ENCODE data around the gene GOLGA6L2.
"Not testable (repeated sequence)": the region's sequence is repeated elsewhere in the genome, so short reads cannot be mapped to it uniquely, and the experiment has no call there.

The GOLGA6L2 gene

DNA sequence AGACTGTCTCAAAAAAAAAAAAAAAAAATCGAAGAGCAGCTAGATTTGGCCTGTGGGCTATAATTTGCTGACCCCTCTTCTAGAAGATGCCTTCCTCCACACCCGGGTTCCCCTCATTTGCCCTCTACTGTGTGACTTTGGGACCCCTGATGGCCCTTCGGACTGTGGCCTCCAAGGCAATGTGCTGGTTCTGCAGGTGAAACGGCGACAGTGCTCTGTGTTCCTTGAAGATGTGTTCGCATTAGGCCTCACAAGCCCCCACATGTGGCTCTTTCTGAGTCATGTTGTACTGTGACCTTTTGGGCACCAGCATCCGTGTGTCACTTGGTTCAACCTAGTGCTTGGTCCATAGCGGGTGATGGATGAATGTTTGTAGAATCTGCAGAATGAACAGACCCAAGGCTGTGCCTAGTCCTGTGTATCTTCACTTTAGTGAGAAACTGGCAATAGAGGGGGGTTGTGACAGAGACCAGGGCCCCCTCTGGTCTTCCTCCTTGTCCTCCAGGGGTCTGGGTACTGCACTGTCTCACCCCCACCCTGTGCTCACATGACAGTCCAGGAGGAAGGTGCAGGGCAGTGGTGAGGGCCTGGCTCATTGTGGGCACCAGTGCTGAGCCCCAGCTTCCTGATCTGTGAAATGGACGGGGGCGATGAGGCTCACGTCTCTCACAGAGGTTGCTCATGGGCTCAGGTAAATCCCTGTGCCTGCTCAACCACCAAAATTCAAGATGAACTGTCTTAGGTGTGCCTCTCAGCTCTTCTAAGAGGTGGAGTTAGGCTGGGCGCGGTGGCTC is 22.7 kb downstream of the GOLGA6L2 start:
- no peak for DNase-seq

DNA sequence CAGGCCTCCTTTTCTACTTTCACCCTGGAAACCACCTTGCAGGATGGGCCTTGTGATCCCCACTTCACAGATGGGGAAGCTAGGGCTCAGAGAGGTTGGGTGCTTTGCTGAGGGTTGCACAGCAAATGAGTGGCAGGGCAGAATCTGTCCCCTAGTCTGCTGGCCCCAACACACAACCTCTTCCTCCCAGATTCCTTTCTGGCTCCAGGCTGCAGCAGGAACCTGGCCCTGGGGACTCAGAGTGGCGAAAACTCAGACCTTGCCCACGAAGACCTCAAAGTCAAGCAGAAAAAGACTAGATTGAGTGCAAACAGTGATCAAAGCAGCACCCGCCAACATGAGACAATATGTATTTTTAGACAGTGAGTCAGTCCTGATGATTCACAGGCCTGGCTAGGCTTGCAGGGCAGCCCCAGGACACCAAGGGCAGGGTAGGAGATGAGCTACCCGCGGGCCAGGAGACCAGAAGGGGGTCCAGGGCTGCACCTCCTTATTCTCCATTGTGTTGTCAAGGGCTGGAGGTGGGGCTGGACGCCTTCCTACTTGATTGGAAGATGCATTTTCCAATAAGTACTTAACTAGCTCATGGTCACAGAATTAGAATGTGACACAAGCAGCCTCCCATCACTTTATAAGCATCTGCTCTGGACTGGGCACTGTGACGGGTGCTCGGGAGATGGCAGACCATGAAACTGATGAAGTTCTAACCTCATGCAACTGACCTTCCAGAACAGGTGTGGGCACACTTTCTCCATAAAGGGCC is 23.9 kb downstream of the GOLGA6L2 start:
- DNase-seq = no peak

DNA sequence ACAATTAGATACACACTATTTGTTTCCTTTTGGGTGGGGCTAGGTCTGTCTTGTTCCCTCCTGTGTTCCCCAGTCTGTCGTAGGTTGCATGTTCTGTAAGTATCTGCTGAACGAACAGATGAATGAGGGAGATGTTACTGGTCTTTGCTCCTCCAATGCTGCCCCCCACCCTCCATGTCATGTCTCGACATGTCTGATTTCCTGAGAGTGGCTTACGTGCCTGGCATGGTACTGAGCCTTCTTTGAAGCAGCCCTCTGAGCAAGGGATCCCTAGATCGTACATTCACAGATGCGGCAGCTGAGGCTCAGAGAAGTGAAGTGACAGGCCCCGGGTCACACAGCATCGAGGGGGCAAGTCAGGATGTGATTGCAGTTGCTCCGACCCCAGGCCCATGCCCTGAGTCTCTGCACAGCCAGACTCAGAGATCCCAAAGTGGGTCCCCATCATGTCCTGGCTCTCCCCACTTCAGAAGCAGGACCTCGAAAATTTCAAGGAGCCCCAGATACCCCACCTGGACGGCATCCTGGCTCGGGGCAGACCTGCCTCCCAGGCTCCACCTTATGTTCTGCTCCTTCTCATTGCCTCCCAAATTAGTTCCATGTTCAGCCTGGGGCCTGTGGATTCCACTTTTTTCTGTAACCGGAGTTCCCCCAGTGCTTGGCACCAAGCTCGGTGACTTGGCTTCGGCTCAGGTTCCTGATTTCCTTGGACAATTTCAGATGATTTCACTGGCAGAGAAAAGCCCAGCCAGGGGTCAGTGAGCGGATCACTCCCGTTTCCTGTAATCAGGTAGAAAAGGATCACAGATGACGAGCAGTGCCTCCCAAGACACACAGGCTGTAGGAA is 24.7 kb downstream of the GOLGA6L2 start:
- DNase-seq = no peak

DNA sequence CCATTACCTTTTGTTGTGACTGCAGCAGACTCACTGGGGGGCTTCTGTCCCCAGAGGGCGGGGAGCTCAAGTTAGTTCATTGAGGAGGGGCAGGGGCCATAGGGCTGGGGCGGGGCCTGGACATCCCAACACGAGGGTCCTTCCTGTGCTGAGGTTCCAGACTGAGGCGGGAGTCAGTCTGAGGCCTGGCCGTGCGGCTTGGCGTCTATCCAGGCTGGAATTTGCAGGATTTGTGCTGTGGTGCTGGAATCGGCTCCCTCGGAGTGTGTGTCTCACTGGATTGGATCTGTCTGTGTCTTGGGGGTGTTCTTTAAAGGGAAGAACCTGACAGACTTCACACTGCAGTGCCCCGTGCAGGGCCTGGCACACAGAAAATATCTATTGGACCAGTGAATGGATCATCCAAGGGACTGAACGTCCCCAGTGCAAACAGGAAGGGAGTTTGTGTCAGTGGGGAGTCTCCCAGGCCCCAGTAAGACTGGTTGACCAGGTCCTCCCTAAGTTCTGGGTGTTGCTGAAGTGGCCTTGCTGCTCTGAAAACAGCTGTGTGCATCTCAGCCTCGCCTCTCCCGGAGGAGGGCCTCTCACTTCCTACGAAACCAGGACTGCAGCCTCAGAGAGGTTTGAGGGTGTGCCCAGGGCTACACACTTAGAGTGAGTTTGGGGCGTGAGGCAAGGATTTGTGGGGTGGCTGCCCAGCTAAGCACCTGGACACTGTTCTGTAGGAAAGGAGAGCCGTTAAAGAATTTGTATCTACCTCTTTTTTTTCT is 26.1 kb downstream of the GOLGA6L2 start:
- no peak for DNase-seq

DNA sequence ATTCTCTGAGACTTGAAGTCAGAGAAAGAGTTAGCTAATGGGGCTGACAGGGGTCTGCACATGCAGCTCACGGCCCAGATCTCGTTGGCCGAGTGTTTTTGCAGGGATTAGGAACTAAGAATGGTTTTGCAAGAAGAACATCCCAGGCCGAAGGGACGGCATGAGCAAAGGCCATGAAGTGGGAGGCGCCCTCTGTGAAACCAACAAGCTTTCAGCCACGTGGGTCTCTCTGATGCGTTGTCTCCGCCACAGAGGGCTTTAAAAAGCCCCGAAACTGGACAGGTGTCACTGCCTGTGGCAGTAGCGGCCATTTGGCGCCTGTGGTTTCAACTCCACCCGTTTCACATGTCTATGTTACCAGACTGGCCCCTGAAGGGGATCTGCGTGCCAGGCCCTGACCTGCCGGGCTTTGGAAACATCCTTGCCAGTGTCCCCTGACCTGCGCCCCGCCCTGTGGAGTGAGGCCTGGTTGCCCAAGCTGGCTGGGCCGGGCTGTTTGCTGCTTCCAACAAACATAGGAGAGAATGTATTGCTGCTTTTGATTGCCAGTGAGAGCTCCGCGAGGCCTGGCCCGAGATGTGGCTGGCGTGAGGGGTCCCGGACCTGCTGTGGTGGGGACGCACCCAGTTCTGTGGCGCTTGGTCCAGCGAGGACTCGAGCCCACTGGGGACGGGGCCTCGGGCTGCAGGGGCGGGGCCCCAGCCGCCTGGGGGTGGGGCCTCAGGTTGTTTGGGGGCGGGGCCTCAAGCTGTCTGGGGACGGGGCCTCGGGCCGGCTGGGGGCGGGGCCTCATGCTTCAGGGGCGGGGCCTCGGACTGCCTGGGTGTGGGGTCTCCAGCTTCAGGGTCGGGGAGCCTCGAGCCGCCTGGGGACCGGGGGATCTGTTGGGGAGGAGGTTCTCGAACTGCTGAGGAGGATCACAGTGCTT is 30.4 kb downstream of the GOLGA6L2 start:
- no peak for DNase-seq

DNA sequence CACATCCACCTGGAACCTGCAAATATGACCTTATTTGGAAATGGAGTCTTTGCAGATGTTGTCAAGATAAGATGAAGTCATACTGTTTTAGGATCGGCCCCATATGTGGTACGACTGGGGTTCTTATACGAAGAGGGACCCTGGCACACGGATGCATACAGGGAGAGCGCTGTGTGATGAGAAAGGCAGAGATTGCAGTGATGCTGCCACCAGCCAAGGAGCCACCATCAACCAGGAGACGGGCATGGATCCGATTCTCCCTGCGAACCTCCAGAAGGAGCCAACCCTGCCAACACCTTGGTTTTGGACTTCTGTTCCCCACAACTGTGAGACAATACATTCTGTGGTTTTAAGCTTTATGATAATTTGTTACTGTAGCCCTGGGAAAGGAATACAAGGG is 31.2 kb downstream of the GOLGA6L2 start:
- not testable (repeated sequence) for DNase-seq

DNA sequence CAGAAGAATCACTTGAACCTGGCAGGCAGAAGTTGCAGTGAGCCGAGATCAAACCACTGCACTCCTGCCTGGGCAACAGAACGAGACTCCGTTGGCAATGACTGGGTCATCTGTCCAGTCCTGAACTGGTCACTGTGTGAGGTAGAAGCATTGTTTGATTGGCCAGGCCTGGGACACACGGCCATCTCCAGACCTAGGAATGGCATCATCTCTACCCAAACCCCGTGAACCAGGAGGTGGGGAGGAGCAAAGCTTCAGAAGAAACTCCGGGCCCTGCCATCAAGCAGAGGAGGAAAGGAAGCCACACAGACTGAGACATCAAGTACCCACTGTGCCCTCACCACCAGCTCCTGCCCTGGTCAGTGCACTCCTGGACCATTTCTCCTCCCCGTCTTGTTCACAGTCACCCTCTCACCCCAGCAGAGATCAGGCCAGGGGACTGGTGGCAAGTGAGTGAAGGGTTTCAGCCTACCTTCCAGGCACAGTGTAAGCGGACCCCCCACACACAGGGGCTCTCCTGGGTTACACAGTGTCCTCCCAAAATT is 31.6 kb downstream of the GOLGA6L2 start:
- DNase-seq = no peak

DNA sequence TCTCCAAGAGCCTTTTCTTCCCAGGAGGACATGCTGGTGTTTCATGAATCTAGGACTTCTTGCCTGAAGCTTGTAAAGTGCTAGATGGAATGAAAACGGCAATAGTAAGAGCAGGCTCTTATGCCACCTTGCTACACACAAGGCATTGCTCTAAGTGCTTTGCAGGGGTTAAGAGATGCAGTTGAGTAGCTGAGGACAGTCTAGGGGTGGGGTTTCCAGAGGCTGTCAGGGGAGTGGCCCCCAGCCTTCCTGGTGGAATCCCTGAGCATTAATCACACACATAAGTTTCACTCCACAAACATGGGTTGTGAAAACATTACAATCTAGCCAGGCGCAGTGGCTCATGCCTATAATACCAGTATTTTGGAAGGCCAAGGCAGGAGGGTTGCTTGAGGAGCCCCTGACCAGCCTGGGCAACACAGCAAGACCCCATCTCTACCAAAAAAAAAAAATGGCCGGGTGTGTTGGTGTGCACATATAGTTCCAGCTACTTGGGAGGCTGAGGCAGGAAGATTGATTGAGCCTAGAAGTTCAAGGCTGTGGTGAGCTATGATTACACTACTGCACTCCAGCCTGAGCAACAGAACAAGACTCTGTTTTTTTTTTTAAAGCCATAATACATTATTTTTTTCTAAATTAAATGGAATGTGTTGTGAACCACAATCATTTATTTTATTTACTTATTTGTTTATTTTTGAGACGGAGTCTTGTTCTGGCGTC is 34.0 kb downstream of the GOLGA6L2 start:
- DNase-seq = not testable (repeated sequence)

DNA sequence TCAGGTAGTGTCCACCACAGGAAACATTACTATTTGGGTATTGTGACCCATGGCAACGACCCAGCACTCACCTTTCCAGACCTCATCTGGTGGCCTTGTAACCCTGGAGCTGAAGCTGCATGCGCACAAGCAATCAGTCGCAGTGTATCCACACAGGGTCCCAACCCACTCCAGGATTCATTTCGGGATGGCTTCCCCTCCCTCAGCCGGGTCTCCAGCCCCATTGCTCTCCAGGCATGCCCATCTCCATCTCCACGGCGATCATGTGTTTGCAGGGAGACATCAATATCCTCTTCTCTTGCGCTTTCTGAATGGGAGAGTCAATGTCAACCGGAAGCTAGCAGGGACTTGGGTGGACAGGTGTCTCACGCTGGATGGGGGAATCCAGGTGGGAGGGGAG is 35.2 kb downstream of the GOLGA6L2 start:
- DNase-seq = no peak

DNA sequence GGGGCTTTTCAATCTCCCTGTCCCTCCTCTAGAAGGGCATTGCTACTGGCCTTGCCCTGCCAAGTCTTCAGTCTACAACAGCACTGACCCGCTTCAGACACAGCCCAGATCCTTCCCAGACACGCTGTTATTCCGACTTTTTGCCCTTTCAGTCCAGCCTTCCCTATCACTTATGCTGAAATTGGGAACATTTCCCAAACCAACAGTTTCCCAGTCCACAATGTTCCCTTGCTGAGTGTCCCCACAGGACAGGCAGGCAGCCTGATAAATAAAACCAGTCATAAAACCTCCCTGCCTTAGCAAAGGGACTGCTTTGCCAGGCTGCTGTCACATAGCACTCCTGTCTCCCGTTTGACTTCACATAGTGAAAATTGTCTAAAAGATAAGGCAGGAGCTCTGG is 43.5 kb downstream of the GOLGA6L2 start:
- no peak for DNase-seq

DNA sequence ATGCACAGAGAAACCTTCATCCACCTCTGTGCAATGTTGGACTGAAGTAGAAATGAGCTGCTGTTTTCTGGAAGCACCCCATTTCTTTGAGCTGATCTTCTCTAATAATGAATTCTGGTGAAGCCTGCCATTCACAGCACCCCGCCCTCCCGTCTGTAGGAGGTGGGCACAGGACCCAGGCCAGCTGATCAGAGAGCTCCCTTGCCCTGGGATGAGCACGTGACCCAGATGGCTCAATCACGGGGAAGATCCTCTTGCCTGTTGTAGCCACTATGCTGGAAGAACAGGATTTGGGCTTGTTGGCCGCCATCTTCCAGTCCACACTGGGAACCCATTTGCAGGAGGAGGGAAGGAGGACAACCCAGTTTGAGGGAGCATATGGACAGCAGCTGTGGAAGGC is 44.5 kb downstream of the GOLGA6L2 start:
- DNase-seq = no peak

DNA sequence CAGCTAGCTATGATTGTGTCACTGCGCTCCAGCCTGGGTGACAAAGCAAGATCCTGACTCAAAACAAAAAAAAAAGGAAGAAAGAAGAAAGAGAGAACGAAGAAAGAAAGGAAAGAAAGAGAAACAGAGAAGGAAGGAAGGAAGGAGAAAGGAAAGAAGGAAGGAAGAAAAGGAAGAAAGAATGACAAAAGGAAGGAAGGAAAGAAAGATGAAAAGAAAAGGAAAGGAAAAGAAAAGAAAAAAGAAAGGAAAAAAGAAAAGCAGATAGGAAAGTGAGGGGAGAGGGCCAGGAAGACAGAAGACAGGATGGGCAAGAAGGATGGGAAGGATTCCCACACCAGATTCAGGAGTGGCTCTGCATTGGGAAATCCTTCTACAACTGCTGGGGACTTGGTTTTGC is 44.9 kb downstream of the GOLGA6L2 start:
- DNase-seq = no peak

DNA sequence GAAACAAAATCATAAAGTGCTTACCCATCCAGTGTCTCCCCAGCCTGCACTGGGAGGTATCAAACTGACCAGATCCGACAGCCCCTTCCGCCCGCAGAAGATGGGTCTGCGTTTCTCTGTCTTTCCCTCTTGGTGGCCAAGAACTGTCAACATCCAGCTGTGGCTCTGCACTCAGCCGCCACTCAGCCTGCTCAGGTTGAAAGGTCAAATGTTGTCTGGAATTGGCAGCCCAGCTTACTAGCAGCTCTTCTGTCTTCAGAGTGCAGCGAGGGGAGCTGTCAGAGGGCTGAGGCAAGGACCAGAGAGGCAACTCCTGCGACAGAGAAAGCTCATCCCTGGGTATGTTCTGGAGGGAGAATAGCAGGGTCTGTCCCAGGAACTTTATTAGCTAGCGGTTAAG is 45.4 kb downstream of the GOLGA6L2 start:
- no peak for DNase-seq

DNA sequence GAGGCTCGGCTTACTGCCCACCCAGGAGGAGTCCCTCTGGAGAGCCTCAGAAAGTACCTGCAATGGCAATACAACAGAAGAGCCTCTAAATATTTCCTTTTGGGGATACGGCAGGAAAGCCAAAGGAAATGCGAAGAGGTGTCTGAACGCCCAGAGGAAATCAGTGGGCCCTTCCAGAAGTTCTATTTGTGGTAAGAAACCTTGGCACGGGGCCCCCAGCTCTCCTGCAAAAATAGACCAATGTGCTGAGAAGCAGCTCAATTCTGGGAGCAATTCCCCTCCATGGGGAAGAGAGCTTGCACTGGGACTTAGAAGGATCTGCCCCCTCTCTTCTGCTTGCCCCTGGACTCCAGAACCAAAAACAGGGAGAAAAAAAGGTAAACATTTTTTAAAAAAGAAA is 47.8 kb downstream of the GOLGA6L2 start:
- DNase-seq = not testable (repeated sequence)

DNA sequence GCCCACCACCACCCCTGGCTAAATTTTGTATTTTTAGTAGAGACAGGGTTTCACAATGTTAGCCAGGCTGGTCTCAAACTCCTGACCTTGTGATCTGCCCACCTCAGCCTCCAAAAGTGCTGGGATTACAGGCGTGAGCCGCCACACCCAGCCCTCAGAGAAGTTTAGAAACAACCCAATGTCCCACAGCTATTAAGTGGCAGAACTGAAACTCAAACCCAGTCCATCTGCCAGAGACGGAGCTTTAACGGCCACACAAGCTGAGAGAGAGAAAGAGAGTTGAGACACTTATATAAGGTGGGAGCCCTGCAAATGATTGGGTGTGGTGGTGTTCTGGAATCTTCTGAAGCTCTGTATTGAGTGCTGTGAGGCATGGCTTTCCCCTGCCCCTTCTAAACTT is 48.7 kb downstream of the GOLGA6L2 start:
- not testable (repeated sequence) for DNase-seq

DNA sequence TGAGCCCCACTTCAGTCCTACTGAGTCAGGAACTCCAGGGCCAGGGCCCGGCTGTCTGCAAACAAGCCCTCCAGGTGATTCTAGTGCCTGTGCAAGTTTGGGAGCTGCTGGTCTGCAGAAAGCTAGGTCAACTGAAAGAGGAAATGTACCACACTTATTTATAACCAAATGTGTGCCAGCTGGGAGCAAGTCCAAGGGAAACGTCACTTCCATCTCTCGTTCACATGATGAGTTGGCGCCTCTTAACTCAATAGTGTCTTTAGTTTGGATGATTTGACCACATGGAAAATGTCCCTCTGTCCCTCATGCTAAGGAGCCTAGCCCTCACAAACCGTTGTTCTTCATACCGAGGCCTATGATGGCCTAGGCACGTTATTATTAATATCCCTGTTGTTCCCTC is 49.3 kb downstream of the GOLGA6L2 start:
- no peak for DNase-seq

DNA sequence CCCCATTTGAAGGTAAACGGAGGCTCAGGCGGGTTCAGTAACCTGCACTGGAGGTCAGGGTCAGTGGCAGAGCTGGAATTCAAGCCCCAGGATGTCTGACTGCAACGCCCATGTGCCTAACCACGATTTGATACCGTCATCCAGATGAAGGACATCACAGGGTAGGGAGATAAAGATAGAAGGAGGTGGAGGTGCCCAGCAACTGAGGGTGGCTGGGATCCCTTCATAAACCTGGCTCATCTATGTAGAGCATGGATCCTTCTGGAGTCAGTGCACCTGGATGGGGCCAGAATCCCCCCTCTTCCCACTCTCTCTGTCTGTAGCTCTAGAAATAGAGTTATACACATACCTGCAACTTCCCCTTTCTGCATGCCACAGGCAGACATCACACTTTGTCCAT is 51.2 kb downstream of the GOLGA6L2 start:
- no peak for DNase-seq

DNA sequence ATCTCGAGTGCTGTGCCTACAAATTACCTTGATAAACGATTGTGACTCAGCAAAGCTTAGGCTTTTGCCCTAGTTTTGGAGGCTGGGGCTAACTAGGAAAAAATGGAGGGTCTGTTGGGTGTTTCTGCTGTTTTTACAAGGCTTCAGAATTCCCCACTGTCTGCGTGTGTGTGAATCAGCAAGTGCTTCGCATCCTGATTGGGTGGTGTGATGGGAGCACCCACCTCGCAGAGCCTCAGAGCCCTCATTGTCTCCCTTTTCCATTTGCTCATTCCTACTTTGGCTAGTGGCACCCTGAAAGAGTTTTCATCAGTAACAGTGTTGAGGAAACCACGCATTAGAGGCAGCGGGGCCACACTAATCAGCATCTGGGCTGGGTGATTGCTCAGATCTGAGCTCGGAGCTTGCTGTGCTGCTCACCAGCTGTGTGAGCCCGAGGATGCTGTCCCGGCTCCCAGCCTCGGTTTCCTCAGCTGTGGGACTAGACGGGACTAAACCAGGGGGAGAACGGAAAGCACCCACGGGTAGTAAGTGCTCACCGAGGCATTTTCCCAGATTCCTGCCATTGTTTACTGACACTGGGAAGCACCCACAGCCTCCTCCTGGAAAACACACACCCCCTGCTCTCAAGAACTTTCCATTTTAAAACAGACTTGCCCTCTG is 51.9 kb downstream of the GOLGA6L2 start:
- no peak for DNase-seq
